Peyer's patch (tissue), 4 donors: ENCODE measurements around the gene TRMT44. TPM values are rescaled to one million over a fixed set of nuclear protein-coding genes. Genes with fewer than 3 reads are reported as not detected.

Experiments used
- DNase-seq, 3 donors: peaks; one replicate each; pipeline ENCODE4 v3.0.0-alpha.2; 2017 to 2019
- H3K27ac ChIP-seq, 4 donors: fragments of 200-600 bp; sonication (generic); one replicate each; pipeline ENCODE4 v1.5.1; 2016 to 2019
- H3K27me3 ChIP-seq, 2 donors: fragments of 200-600 bp; sonication (generic); one replicate each; pipeline ENCODE4 v1.5.1; 2019
- H3K36me3 ChIP-seq, 3 donors: fragments of 200-600 bp; sonication (generic); one replicate each; pipeline ENCODE4 v1.5.1; 2016 to 2019
- H3K4me1 ChIP-seq, 4 donors: fragments of 200-600 bp; sonication (generic); one replicate each; pipeline ENCODE4 v1.5.1; 2016 to 2019
- H3K4me3 ChIP-seq, 4 donors: fragments of 200-600 bp; sonication (generic); 1 replicate in 3 of 4; 2 replicates in 1 of 4; pipeline ENCODE4 v1.5.1; 2016 to 2019; ENCODE audit warnings: mild to moderate bottlenecking in 1 of 4
- H3K9me3 ChIP-seq, 4 donors: fragments of 200-600 bp; sonication (generic); one replicate each; pipeline ENCODE4 v1.5.1; 2016 to 2019; ENCODE audit warnings: mild to moderate bottlenecking in 1 of 4
- CTCF ChIP-seq, 6 experiments: fragments of 450-650 bp in 4 of 6; fragments of 200-600 bp in 2 of 6; sonication (generic) in 1 of 6; IDR thresholded peaks; one replicate each; pipeline ENCODE4 v1.5.1; 2017 to 2019; ENCODE audit warnings: antibody characterized with exemption in 6 of 6, mild to moderate bottlenecking in 3 of 6, moderate library complexity in 1 of 6
- POLR2A ChIP-seq, 2 donors: fragments of 450-650 bp; IDR thresholded peaks; one replicate each; pipeline ENCODE4 v1.5.1; 2017; ENCODE audit warnings: antibody characterized with exemption in 2 of 2, mild to moderate bottlenecking in 2 of 2, moderate library complexity in 2 of 2
- total RNA-seq, 4 donors: library from RNA; depleted of rRNA; stranded (reverse); fragments of >200 nt; gene quantifications; one replicate each; pipeline ENCODE4 v1.1.0, GENCODE V29; 2016

The TRMT44 gene
- 10 to 100 TPM; 16.8 to 31.6 (median 28.1) TPM for total RNA-seq

- Histone ChIP-seq H3K36me3 (no peaks in the 10 kb centered on the region), H3K4me3 (peak within 1 kb of the TSS; percentile 86 to 100 (median 100)), H3K9me3 (no peaks in the 10 kb centered on the region), H3K27ac (peak within 1 kb of the TSS; percentile 78 to 98 (median 95)), H3K4me1 (peaks cover 0 to 55% (median 20%) of the 10 kb centered on the region in 4 donors), H3K27me3 (no peaks in the 10 kb centered on the region)
- TF ChIP-seq CTCF (IDR thresholded peaks at IDR 0.05) (peak in 3 of 6 experiments; percentile 11 to 26 (median 20)), POLR2A (IDR thresholded peaks at IDR 0.05) (peak; percentile 41 to 42)
- DNase-seq = peak; percentile 91 to 98 (median 97)
Observed at GRCh38 chr4:8440492-8441311, at the start of gene TRMT44, which contains the start of gene ACOX3. TRMT44 (plus strand) TSS chr4:8440777; CDS start chr4:8440823, 46 bp downstream. ACOX3 (minus strand) TSS chr4:8440723; CDS start chr4:8416521, 24,202 bp downstream.

GRCh38 chr4:8391071-8391470, 49.5 kb upstream of the TRMT44 start:
- H3K4me3 ChIP-seq = no peak overlapping the region
- peaks cover 0 to 37% (median 0%) of the 10 kb centered on the region in 3 donors for H3K36me3 ChIP-seq
- H3K9me3 ChIP-seq = no peaks in the 10 kb centered on the region
- peaks cover 0 to 5% (median 0%) of the 10 kb centered on the region in 4 donors for H3K4me1 ChIP-seq
- no peak overlapping the region for H3K27ac ChIP-seq
- H3K27me3 ChIP-seq = no peaks in the 10 kb centered on the region
- TF ChIP-seq POLR2A (IDR thresholded peaks at IDR 0.05) (no peak), CTCF (IDR thresholded peaks at IDR 0.05) (no peak)
- DNase-seq = no peak

- Histone ChIP-seq H3K36me3 (peaks cover 0 to 35% (median 0%) of the 10 kb centered on the region in 3 donors), H3K27me3 (no peaks in the 10 kb centered on the region), H3K9me3 (no peaks in the 10 kb centered on the region), H3K4me3 (no peak overlapping the region), H3K27ac (peak overlapping the region in 3 of 4 donors; percentile 17 to 49 (median 38)), H3K4me1 (peaks cover 0 to 5% (median 0%) of the 10 kb centered on the region in 4 donors)
- peak in 1 of 3 donors; percentile 63 for DNase-seq
- no peak for TF ChIP-seq CTCF (IDR thresholded peaks at IDR 0.05)
- no peak for TF ChIP-seq POLR2A (IDR thresholded peaks at IDR 0.05)
Observed at GRCh38 chr4:8391972-8392371, 48.6 kb upstream of the TRMT44 start.

GRCh38 chr4:8392591-8393190, 47.9 kb upstream of the TRMT44 start:
- Histone ChIP-seq H3K27ac (peak overlapping the region in 3 of 4 donors; percentile 17 to 49 (median 38)), H3K4me3 (no peak overlapping the region), H3K4me1 (peaks cover 0 to 5% (median 0%) of the 10 kb centered on the region in 4 donors), H3K36me3 (peaks cover 0 to 34% (median 0%) of the 10 kb centered on the region in 3 donors), H3K9me3 (no peaks in the 10 kb centered on the region), H3K27me3 (no peaks in the 10 kb centered on the region)
- DNase-seq = no peak
- TF ChIP-seq CTCF (IDR thresholded peaks at IDR 0.05) = no peak
- TF ChIP-seq POLR2A (IDR thresholded peaks at IDR 0.05) = no peak

- peak overlapping the region; percentile 40 to 50 (median 49) for H3K27ac ChIP-seq
- H3K36me3 ChIP-seq = peaks cover 0 to 27% (median 0%) of the 10 kb centered on the region in 3 donors
- H3K9me3 ChIP-seq = no peaks in the 10 kb centered on the region
- peak in 1 of 3 donors; percentile 57 for DNase-seq
- no peaks in the 10 kb centered on the region for H3K27me3 ChIP-seq
- H3K4me3 ChIP-seq = no peak overlapping the region
- TF ChIP-seq POLR2A (IDR thresholded peaks at IDR 0.05) = no peak
- TF ChIP-seq CTCF (IDR thresholded peaks at IDR 0.05) = no peak
- peaks cover 0 to 5% (median 0%) of the 10 kb centered on the region in 4 donors for H3K4me1 ChIP-seq
Observed at GRCh38 chr4:8393593-8394038, 47.0 kb upstream of the TRMT44 start.
